Liver (tissue), 9 donors: Measurements from ENCODE around the gene PKN2. TPM values are rescaled to one million over a fixed set of nuclear protein-coding genes. Genes with fewer than 3 reads are reported as not detected.

Experiments used
- DNase-seq: peaks from one replicate; pipeline ENCODE4 v3.0.0-alpha.2; 2017; ENCODE audit warnings: low spot score
- H3K27ac ChIP-seq, 2 donors: one replicate each; pipeline ENCODE4 v1.7.0; 2013; ENCODE audit warnings: inconsistent platforms in 2 of 2, low read length in 2 of 2, control low read depth in 1 of 2, low read depth in 1 of 2, mild to moderate bottlenecking in 1 of 2
- H3K27me3 ChIP-seq, 4 donors: one replicate each; pipeline versions ENCODE4 v1.6.1 to v1.7.0; 2013; ENCODE audit warnings: low read length in 3 of 4, inconsistent platforms in 1 of 4, mild to moderate bottlenecking in 1 of 4, moderate library complexity in 1 of 4; ENCODE audit not compliant: control insufficient read depth in 4 of 4, insufficient read depth in 4 of 4
- H3K36me3 ChIP-seq, 4 donors: one replicate each; pipeline versions ENCODE4 v1.6.1 to v1.7.0; 2013; ENCODE audit warnings: low read length in 3 of 4, mild to moderate bottlenecking in 3 of 4, low read depth in 1 of 4, moderate library complexity in 1 of 4; ENCODE audit not compliant: control insufficient read depth in 4 of 4, insufficient read depth in 3 of 4
- H3K4me1 ChIP-seq, 4 donors: one replicate each; pipeline versions ENCODE4 v1.6.1 to v1.7.0; 2013; ENCODE audit warnings: low read length in 3 of 4, mild to moderate bottlenecking in 3 of 4, moderate library complexity in 1 of 4; ENCODE audit not compliant: control insufficient read depth in 4 of 4, insufficient read depth in 4 of 4
- H3K4me3 ChIP-seq, 3 donors: one replicate each; pipeline versions ENCODE4 v1.6.1 to v1.7.0; 2013; ENCODE audit warnings: low read length in 3 of 3, control low read depth in 1 of 3, low read depth in 1 of 3, mild to moderate bottlenecking in 1 of 3
- H3K9ac ChIP-seq, 2 donors: one replicate each; pipeline ENCODE4 v1.7.0; 2013; ENCODE audit warnings: low read length in 2 of 2, mild to moderate bottlenecking in 2 of 2, moderate library complexity in 2 of 2, control low read depth in 1 of 2, low read depth in 1 of 2
- H3K9me3 ChIP-seq, 4 donors: one replicate each; pipeline versions ENCODE4 v1.6.1 to v1.7.0; 2013; ENCODE audit warnings: low read length in 3 of 4; ENCODE audit not compliant: control insufficient read depth in 4 of 4
- ATF3 ChIP-seq: IDR thresholded peaks from 2 replicates; pipeline ENCODE4 v1.6.1; 2016; ENCODE audit warnings: antibody characterized with exemption
- CTCF ChIP-seq: fragments of 150-350 bp; IDR thresholded peaks from 2 replicates; pipeline ENCODE4 v1.5.1; 2017; ENCODE audit warnings: improper control_type of control experiment, low read depth, low read length; ENCODE audit not compliant: missing input control
- EGR1 ChIP-seq, 2 donors: IDR thresholded peaks; 2 replicates each; pipeline ENCODE4 v1.6.1; 2016 to 2018; ENCODE audit warnings: antibody characterized with exemption in 2 of 2, low read depth in 2 of 2
- FOXA1 ChIP-seq: IDR thresholded peaks from 2 replicates; pipeline ENCODE4 v1.6.1; 2016; ENCODE audit warnings: antibody characterized with exemption
- FOXA2 ChIP-seq: IDR thresholded peaks from 2 replicates; pipeline ENCODE4 v1.6.1; 2016; ENCODE audit warnings: antibody characterized with exemption
- GABPA ChIP-seq, 2 donors: IDR thresholded peaks in 1 of 2; conservative IDR thresholded peaks in 1 of 2; 2 replicates each; pipeline ENCODE4 v1.6.1; 2016; ENCODE audit warnings: antibody characterized with exemption in 2 of 2, mild to moderate bottlenecking in 1 of 2, moderate library complexity in 1 of 2
- HNF4A ChIP-seq, 2 donors: conservative IDR thresholded peaks; 2 replicates each; pipeline ENCODE4 v1.6.1; 2016; ENCODE audit warnings: antibody characterized with exemption in 2 of 2, mild to moderate bottlenecking in 2 of 2
- HNF4G ChIP-seq: IDR thresholded peaks from 2 replicates; pipeline ENCODE4 v1.6.1; 2016; ENCODE audit warnings: antibody characterized with exemption
- JUND ChIP-seq, 2 donors: IDR thresholded peaks; 2 replicates each; pipeline ENCODE4 v1.6.1; 2016; ENCODE audit warnings: antibody characterized with exemption in 2 of 2
- MAX ChIP-seq: IDR thresholded peaks from 2 replicates; pipeline ENCODE4 v1.6.1; 2016; ENCODE audit warnings: antibody characterized with exemption
- NR2F2 ChIP-seq: IDR thresholded peaks from 2 replicates; pipeline ENCODE4 v1.6.1; 2016; ENCODE audit warnings: antibody characterized with exemption
- RAD21 ChIP-seq, 2 donors: IDR thresholded peaks; 2 replicates each; pipeline ENCODE4 v1.6.1; 2016; ENCODE audit warnings: antibody characterized with exemption in 2 of 2, mild to moderate bottlenecking in 2 of 2
- REST ChIP-seq: IDR thresholded peaks from 2 replicates; pipeline ENCODE4 v1.6.1; 2016; ENCODE audit warnings: antibody characterized with exemption, mild to moderate bottlenecking
- SP1 ChIP-seq: IDR thresholded peaks from 2 replicates; pipeline ENCODE4 v1.6.1; 2018; ENCODE audit warnings: antibody characterized with exemption, mild to moderate bottlenecking
- TAF1 ChIP-seq: conservative IDR thresholded peaks from 2 replicates; pipeline ENCODE4 v1.6.1; 2016; ENCODE audit warnings: antibody characterized with exemption, mild to moderate bottlenecking
- YY1 ChIP-seq: IDR thresholded peaks from 2 replicates; pipeline ENCODE4 v1.6.1; 2016; ENCODE audit warnings: antibody characterized with exemption, mild to moderate bottlenecking
- ZBTB33 ChIP-seq: IDR thresholded peaks from 2 replicates; pipeline ENCODE4 v1.6.1; 2016; ENCODE audit warnings: antibody characterized with exemption
- WGBS: extraction: QIAGEN DNeasy Blood & Tissue Kit; methylation state at CpG from one replicate; pipeline ENCODE4 v1.1.7; 2013; 5-methylcytosine and 5-hydroxymethylcytosine counted together
- polyA plus RNA-seq, 2 donors: library from polyadenylated mRNA; stranded (reverse) in 1 of 2; unstranded in 1 of 2; fragments of 200-250 nt in 1 of 2; fragments of >200 nt in 1 of 2; fragmentation: Nextera tagmentation in 1 of 2; extraction: Ambion mirVana in 1 of 2; gene quantifications; one replicate each; pipeline versions ENCODE4 v1.2.1 to v1.2.3, GENCODE V29; 2013 to 2015
- total RNA-seq, 2 donors: library from RNA; depleted of rRNA; stranded (reverse); fragments of >200 nt; gene quantifications; one replicate each; pipeline ENCODE4 v1.2.3, GENCODE V29; 2014
- donor health status: healthy.
- donor health status: healthy.
- donor health status: healthy.
- donor health status: healthy.
- donor health status: healthy.

The PKN2 gene
- total and polyA plus RNA-seq, 4 donors = 4.4 to 20.7 (median 13.3) TPM

GRCh38 chr1:88691540-88691939 is 7.5 kb downstream of the PKN2 start (continued):
- TF ChIP-seq CTCF = no peak
- TF ChIP-seq FOXA1 = no peak
- TF ChIP-seq FOXA2 = no peak
- TF ChIP-seq RAD21 (IDR thresholded peaks at IDR 0.05) = no peak
- no peak for TF ChIP-seq TAF1
- no peak for TF ChIP-seq SP1
- no peak for TF ChIP-seq NR2F2
- no peak for TF ChIP-seq HNF4A (conservative IDR thresholded peaks at IDR 0.05)

- no peaks in the 10 kb centered on the region for H3K27me3 ChIP-seq
- WGBS = 88% methylated on average over 3 of the region's 3 CpGs
- H3K27ac ChIP-seq = no peak overlapping the region
- H3K36me3 ChIP-seq = peaks cover 0 to 3% (median 3%) of the 10 kb centered on the region in 4 donors
- H3K4me1 ChIP-seq = peaks cover 0 to 6% (median 2%) of the 10 kb centered on the region in 4 donors
- H3K4me3 ChIP-seq = no peak overlapping the region
- TF ChIP-seq CTCF (no peak), GABPA (IDR thresholded peaks at IDR 0.05 in 1 of 2, conservative IDR thresholded peaks at IDR 0.05 in 1 of 2) (no peak), REST (no peak), JUND (IDR thresholded peaks at IDR 0.05) (no peak), RAD21 (IDR thresholded peaks at IDR 0.05) (no peak), SP1 (no peak)
- H3K9ac ChIP-seq = no peak overlapping the region
- DNase-seq = no peak
- no peaks in the 10 kb centered on the region for H3K9me3 ChIP-seq
Observed at GRCh38 chr1:88695781-88696180, 11.7 kb downstream of the PKN2 start.

GRCh38 chr1:88697503-88697902 is 13.4 kb downstream of the PKN2 start:
- no peak overlapping the region for H3K9ac ChIP-seq
- no peak overlapping the region for H3K27ac ChIP-seq
- no peak for DNase-seq
- peaks cover 0 to 3% (median 1%) of the 10 kb centered on the region in 4 donors for H3K36me3 ChIP-seq
- no peak overlapping the region for H3K4me3 ChIP-seq
- no peaks in the 10 kb centered on the region for H3K9me3 ChIP-seq
- H3K4me1 ChIP-seq = peaks cover 0 to 8% (median 3%) of the 10 kb centered on the region in 4 donors
- H3K27me3 ChIP-seq = no peaks in the 10 kb centered on the region
- TF ChIP-seq ATF3 (no peak), EGR1 (IDR thresholded peaks at IDR 0.05; ENCODE audit: low read depth in 2 of 2) (no peak), MAX (no peak), GABPA (IDR thresholded peaks at IDR 0.05 in 1 of 2, conservative IDR thresholded peaks at IDR 0.05 in 1 of 2) (no peak), HNF4G (no peak), ZBTB33 (no peak), CTCF (no peak), NR2F2 (no peak), YY1 (no peak), RAD21 (IDR thresholded peaks at IDR 0.05) (no peak), HNF4A (conservative IDR thresholded peaks at IDR 0.05) (no peak)
